ENCODE measurements around the gene IFT20. TPM values are rescaled to one million over a fixed set of nuclear protein-coding genes. Genes with fewer than 3 reads are reported as not detected.

Gene IFT20
- total and polyA plus RNA-seq, 2 of the 13 experiments (the other 11 are each of a cell fraction or from before 2014, with no cell fraction given): 28.0 to 37.8 TPM

- no peak for TF ChIP-seq ARID3A (IDR thresholded peaks at IDR 0.05; ENCODE audit: low read depth, low read length)
- no peak for TF ChIP-seq PREB (CRISPR knock-in tag; IDR thresholded peaks at IDR 0.05)
- TF ChIP-seq ZNF652 (CRISPR knock-in tag; IDR thresholded peaks at IDR 0.05; ENCODE audit: borderline replicate concordance, low read depth): no peak
- peak; percentile 90 for TF ChIP-seq HDAC1 (CRISPR knock-in tag; IDR thresholded peaks at IDR 0.05)
- TF ChIP-seq MED1 (CRISPR knock-in tag; IDR thresholded peaks at IDR 0.05): peak; percentile 72
- TF ChIP-seq SP140L (CRISPR knock-in tag; IDR thresholded peaks at IDR 0.05; ENCODE audit: borderline replicate concordance): no peak
- TF ChIP-seq ZNF33A (CRISPR knock-in tag; IDR thresholded peaks at IDR 0.05; ENCODE audit: borderline replicate concordance): no peak
- TF ChIP-seq ZNF724P (CRISPR knock-in tag; IDR thresholded peaks at IDR 0.05; ENCODE audit: borderline replicate concordance): no peak
- no peak for TF ChIP-seq ZNF34 (CRISPR knock-in tag; IDR thresholded peaks at IDR 0.05; ENCODE audit: borderline replicate concordance)
- peak; percentile 42; the same call in 1 of the 2 replicates for TF ChIP-seq ZNF230 (CRISPR knock-in tag; IDR thresholded peaks at IDR 0.05)
- TF ChIP-seq JDP2 (CRISPR knock-in tag; IDR thresholded peaks at IDR 0.05; ENCODE audit: borderline replicate concordance): no peak
- TF ChIP-seq MTERF4 (CRISPR knock-in tag; IDR thresholded peaks at IDR 0.05): peak; percentile 73; the same call in 1 of the 2 replicates
- TF ChIP-seq CENPX (CRISPR knock-in tag; IDR thresholded peaks at IDR 0.05): no peak
- TF ChIP-seq HOXA7 (CRISPR knock-in tag; IDR thresholded peaks at IDR 0.05): no peak
- TF ChIP-seq SKI (IDR thresholded peaks at IDR 0.05; ENCODE audit: partially characterized antibody): no peak
- TF ChIP-seq BCLAF1 (IDR thresholded peaks at IDR 0.05): no peak
- TF ChIP-seq ZNF17 (CRISPR knock-in tag; IDR thresholded peaks at IDR 0.05): no peak
- TF ChIP-seq KDM4B (CRISPR knock-in tag; IDR thresholded peaks at IDR 0.05): no peak
- peak; percentile 27; the same call in 1 of the 2 replicates for TF ChIP-seq ZNF580 (CRISPR knock-in tag; IDR thresholded peaks at IDR 0.05; ENCODE audit: borderline replicate concordance, low read depth)
- TF ChIP-seq ZFX (CRISPR knock-in tag; IDR thresholded peaks at IDR 0.05; ENCODE audit: low read depth): peak; percentile 93
- no peak for TF ChIP-seq TEAD3 (CRISPR knock-in tag; optimal IDR thresholded peaks at IDR 0.05; ENCODE audit: borderline replicate concordance)
Measured at GRCh38 chr17:28318759-28319597, 16.3 kb downstream of the IFT20 start, which contains the start of gene TMEM97 (continued).

All from HepG2 (cell line).